HCT116 (cell line): Measurements from ENCODE around the gene CACNA2D3. TPM values are rescaled to one million over a fixed set of nuclear protein-coding genes. Genes with fewer than 3 reads are reported as not detected.

Experiments used
- ATAC-seq: fragments of 200-7000 bp; cut with Tn5 transposase; 2 replicates; pipeline ENCODE4 v1.9.1; 2020; ENCODE audit warnings: mild to moderate bottlenecking, moderate library complexity
- BruUV-seq: library from RNA; stranded (reverse); fragments of 400-500 nt; replicated peaks from 2 replicates; lab custom pipeline; 2021; lab: Mats Ljungman, UMichigan
- CTCF ChIA-PET: fragments of 300-600 bp; sonication (Branson Sonifier 250); formaldehyde crosslinking; loops from one replicate; lab custom pipeline; 2021; ENCODE audit warnings: antibody characterized with exemption; lab: Charles Lee
- POLR2A ChIA-PET: fragments of 300-600, 350-600 bp; sonication (Branson Sonifier 250); formaldehyde crosslinking; loops from one replicate; lab custom pipeline; 2021; ENCODE audit warnings: antibody characterized with exemption; lab: Charles Lee
- RAD21 ChIA-PET, 2 experiments: fragments of 300-600 bp; sonication (Branson Sonifier 250); formaldehyde crosslinking; loops; one replicate each; lab custom pipeline; 2023; ENCODE audit warnings: low total read pairs in 2 of 2; ENCODE audit not compliant: uncharacterized antibody in 2 of 2, unreplicated experiment in 2 of 2, low non-redundant PET in 1 of 2; lab: Charles Lee
- DNase-seq: peaks from one replicate; pipeline ENCODE4 v3.0.0-alpha.2; 2010; ENCODE audit warnings: low read depth, low spot score
- H2AFZ ChIP-seq: fragments of 200-600 bp; shearing (Covaris generic), sonication (generic); 2 replicates; pipeline ENCODE4 v1.6.1; 2017; ENCODE audit warnings: low read depth, mixed run types, mixed read lengths, antibody characterized with exemption, low read length; ENCODE audit not compliant: poor library complexity, severe bottlenecking
- H3K27ac ChIP-seq: 2 replicates; pipeline ENCODE4 v1.5.1; 2012; ENCODE audit warnings: low read depth, low read length
- H3K27me3 ChIP-seq: fragments of 200-600 bp; sonication (generic); 2 replicates; pipeline ENCODE4 v1.6.1; 2016; ENCODE audit warnings: mixed run types, low read length, mixed read lengths; ENCODE audit not compliant: insufficient read depth
- H3K36me3 ChIP-seq, 2 experiments: fragments of 200-500 bp in 1 of 2; fragments of 200-600 bp in 1 of 2; sonication (Bioruptor generic) in 1 of 2; sonication (generic) in 1 of 2; 2 replicates each; pipeline versions ENCODE4 v1.5.1 to v1.6.1; 2014 to 2016; ENCODE audit warnings: low read length in 2 of 2, inconsistent platforms in 1 of 2, mixed read lengths in 1 of 2, mixed run types in 1 of 2; ENCODE audit not compliant: insufficient read depth in 2 of 2, control insufficient read depth in 1 of 2
- H3K4me1 ChIP-seq, 2 experiments: fragments of 200-600 bp in 1 of 2; sonication (generic) in 1 of 2; 2 replicates each; pipeline versions ENCODE4 v1.5.1 to v1.6.1; 2012 to 2017; ENCODE audit warnings: low read length in 2 of 2, inconsistent platforms in 1 of 2, mild to moderate bottlenecking in 1 of 2, mixed read lengths in 1 of 2, mixed run types in 1 of 2, moderate library complexity in 1 of 2; ENCODE audit not compliant: insufficient read depth in 2 of 2, control insufficient read depth in 1 of 2
- H3K4me2 ChIP-seq: fragments of 200-600 bp; sonication (generic); 2 replicates; pipeline ENCODE4 v1.6.1; 2017; ENCODE audit warnings: mixed run types, low read length, mixed read lengths
- H3K4me3 ChIP-seq, 2 experiments: fragments of 200-600 bp in 1 of 2; sonication (generic) in 1 of 2; replicated peaks in 1 of 2; 2 replicates each; pipeline ENCODE4 v1.5.1; 2011 to 2016; ENCODE audit warnings: low read length in 2 of 2, control low read depth in 1 of 2, low read depth in 1 of 2, mild to moderate bottlenecking in 1 of 2, mixed read lengths in 1 of 2, mixed run types in 1 of 2
- H3K79me2 ChIP-seq: fragments of 200-600 bp; sonication (generic); 2 replicates; pipeline ENCODE4 v1.6.1; 2017; ENCODE audit warnings: mild to moderate bottlenecking, mixed run types, low read length, moderate library complexity, mixed read lengths; ENCODE audit not compliant: insufficient read depth
- H3K9ac ChIP-seq: fragments of 200-600 bp; sonication (generic); 2 replicates; pipeline ENCODE4 v1.6.1; 2016; ENCODE audit warnings: low read length, mixed read lengths
- H3K9me2 ChIP-seq: fragments of 200-600 bp; sonication (generic), shearing (Covaris generic); 2 replicates; pipeline ENCODE4 v1.6.1; 2017; ENCODE audit warnings: mixed run types, mild to moderate bottlenecking, moderate library complexity; ENCODE audit not compliant: insufficient read depth
- H3K9me3 ChIP-seq, 2 experiments: fragments of 200-500 bp in 1 of 2; fragments of 200-600 bp in 1 of 2; sonication (Bioruptor generic) in 1 of 2; sonication (generic) in 1 of 2; 2 replicates each; pipeline ENCODE4 v1.6.1; 2014 to 2017; ENCODE audit warnings: low read length in 2 of 2, mixed read lengths in 2 of 2, inconsistent platforms in 1 of 2, low read depth in 1 of 2, mild to moderate bottlenecking in 1 of 2, mixed run types in 1 of 2, moderate library complexity in 1 of 2; ENCODE audit not compliant: control insufficient read depth in 1 of 2, insufficient read depth in 1 of 2
- H4K20me1 ChIP-seq: fragments of 200-600 bp; sonication (generic), shearing (Covaris generic); 2 replicates; pipeline ENCODE4 v1.6.1; 2017; ENCODE audit warnings: mixed run types, mild to moderate bottlenecking, moderate library complexity; ENCODE audit not compliant: insufficient read depth
- ELF1 ChIP-seq: IDR thresholded peaks from 2 replicates; pipeline ENCODE4 v1.6.1; 2012; ENCODE audit warnings: low read depth, borderline replicate concordance
- EZH2 ChIP-seq: fragments of 200-600 bp; sonication (generic); IDR thresholded peaks from 2 replicates; pipeline ENCODE4 v1.6.1; 2017; ENCODE audit warnings: antibody characterized with exemption, mixed run types
- JUND ChIP-seq: IDR thresholded peaks from 2 replicates; pipeline ENCODE4 v1.6.1; 2012
- POLR2A ChIP-seq: IDR thresholded peaks from 2 replicates; pipeline ENCODE4 v1.7.0; 2011; ENCODE audit warnings: borderline replicate concordance; ENCODE audit not compliant: insufficient read depth, insufficient read length; ENCODE audit errors: extremely low read depth
- ZFX ChIP-seq: fragments of 450-650 bp; IDR thresholded peaks from 2 replicates; pipeline ENCODE4 v1.6.1; 2017
- ZNF274 ChIP-seq: fragments of 200-500 bp; sonication (Bioruptor generic); IDR thresholded peaks from 2 replicates; pipeline ENCODE4 v1.6.1; 2014; ENCODE audit warnings: mild to moderate bottlenecking, low read depth, low read length, inconsistent platforms
- intact Hi-C: fragments of 100-400 bp; cut with micrococcal nuclease; formaldehyde crosslinking; loops from 2 replicates; pipeline ENCODE4 v1.10.0; 2022
- total RNA-seq: library from RNA; stranded (reverse); gene quantifications from one replicate; pipeline ENCODE4 v1.2.1, GENCODE V29; 2021; ENCODE audit not compliant: unreplicated experiment

The CACNA2D3 gene
- total RNA-seq, 1 experiment from 2014 or later = 0.20 TPM

- H4K20me1 ChIP-seq = no peaks in the 10 kb centered on the region
- DNase-seq = no peak
- ChIA-PET RAD21 (no interaction called here), POLR2A (no interaction called here), CTCF (no interaction called here)
- no peak overlapping the region for H3K4me2 ChIP-seq
- H2AFZ ChIP-seq = no peak overlapping the region
- no TSS peak for BruUV-seq
- TF ChIP-seq POLR2A = no peak
- TF ChIP-seq ZNF274 = no peak
- no peak for TF ChIP-seq ZFX
- no peak for TF ChIP-seq EZH2
- H3K79me2 ChIP-seq = no peaks in the 10 kb centered on the region
- H3K36me3 ChIP-seq = no peaks in the 10 kb centered on the region
- H3K27me3 ChIP-seq = peaks cover 46% of the 10 kb centered on the region
- no peaks in the 10 kb centered on the region for H3K4me1 ChIP-seq
- ATAC-seq = no peak
- no peak overlapping the region for H3K27ac ChIP-seq
- no peaks in the 10 kb centered on the region for H3K9me2 ChIP-seq
- no peak overlapping the region for H3K9ac ChIP-seq
- intact Hi-C loops = no loop called here
- H3K9me3 ChIP-seq = no peaks in the 10 kb centered on the region
- no peak overlapping the region for H3K4me3 ChIP-seq
Observed at GRCh38 chr3:54307566-54308180, 185.3 kb downstream of the CACNA2D3 start.

- Histone ChIP-seq H3K4me1 (no peaks in the 10 kb centered on the region), H3K4me3 (no peak overlapping the region), H3K4me2 (no peak overlapping the region), H3K27ac (no peak overlapping the region), H3K36me3 (no peaks in the 10 kb centered on the region), H3K9me3 (no peaks in the 10 kb centered on the region), H3K79me2 (no peaks in the 10 kb centered on the region), H4K20me1 (no peaks in the 10 kb centered on the region), H3K27me3 (peaks cover 41% of the 10 kb centered on the region), H3K9ac (no peak overlapping the region), H3K9me2 (no peaks in the 10 kb centered on the region)
- ChIA-PET RAD21 (interaction anchor here in 1 of 2 experiments (0.6 kb wide), 1 partner anchor 9 kb away, joined by 3 read pairs; no protein-coding TSS in a partner anchor), CTCF (no interaction called here)
- BruUV-seq = no TSS peak
- ATAC-seq (no peak), DNase-seq (no peak)
- intact Hi-C loops = no loop called here
- TF ChIP-seq JUND (no peak), ELF1 (no peak), ZNF274 (no peak)
- TF ChIP-seq, all 23 proteins: peak for 0
- H2AFZ ChIP-seq = no peak overlapping the region
- POLR2A ChIA-PET = no interaction called here
Observed at GRCh38 chr3:54309601-54310000, 187.2 kb downstream of the CACNA2D3 start.
